HL-60 (cell line): ENCODE results near the gene COLEC12.

Experiments used
- CTCF ChIP-seq: IDR thresholded peaks from one replicate; pipeline ENCODE4 v1.5.1; 2011; ENCODE audit warnings: low read length, control low read depth, inconsistent platforms; ENCODE audit not compliant: insufficient read depth
- POLR2AphosphoS5 ChIP-seq: IDR thresholded peaks from 2 replicates; pipeline ENCODE4 v1.6.1; 2012; ENCODE audit warnings: low read depth
- REST ChIP-seq: IDR thresholded peaks from 2 replicates; pipeline ENCODE4 v1.6.1; 2012; ENCODE audit warnings: low read depth; ENCODE audit not compliant: insufficient replicate concordance

- TF ChIP-seq CTCF = no peak
- TF ChIP-seq POLR2AphosphoS5 = no peak
- TF ChIP-seq REST = no peak
Observed at GRCh38 chr18:449374-449773, 51.1 kb downstream of the COLEC12 start.
